Neural crest cell (in vitro differentiated cells): ENCODE results near the gene CCDC34. TPM values are rescaled to one million over a fixed set of nuclear protein-coding genes. Genes with fewer than 3 reads are reported as not detected.

ENCODE experiments used
- DNase-seq: peaks from one replicate; pipeline ENCODE4 v3.0.0; 2021; ENCODE audit warnings: low read depth, mixed read lengths, low spot score
- H3K27ac Mint-ChIP-seq: one replicate; pipeline ENCODE4 v1.8.0; 2021; ENCODE audit warnings: mild to moderate bottlenecking, mixed read lengths; ENCODE audit not compliant: unreplicated experiment
- H3K27me3 Mint-ChIP-seq: 2 replicates; pipeline ENCODE4 v1.8.0; 2021; ENCODE audit warnings: low read depth, mild to moderate bottlenecking, mixed read lengths
- H3K36me3 Mint-ChIP-seq: 2 replicates; pipeline ENCODE4 v1.8.0; 2021; ENCODE audit warnings: low read depth, mild to moderate bottlenecking, mixed read lengths
- H3K4me1 Mint-ChIP-seq: 2 replicates; pipeline ENCODE4 v1.8.0; 2021; ENCODE audit warnings: mixed read lengths
- H3K4me3 Mint-ChIP-seq: one replicate; pipeline ENCODE4 v1.8.0; 2021; ENCODE audit warnings: mild to moderate bottlenecking, mixed read lengths
- H3K9me3 Mint-ChIP-seq: 2 replicates; pipeline ENCODE4 v1.8.0; 2021; ENCODE audit warnings: mixed read lengths
- total RNA-seq: library from RNA; stranded (reverse); gene quantifications from 2 replicates; pipeline ENCODE4 v1.2.1, GENCODE V29; 2021
- TF ChIP-seq, protein P1 (sequence below): fragments of 200-600 bp; sonication (generic); conservative IDR thresholded peaks from 2 replicates; pipeline ENCODE4 v1.5.0; 2021; ENCODE audit warnings: antibody characterized with exemption, mild to moderate bottlenecking

The CCDC34 gene
- total RNA-seq, 1 donor from 2014 or later: 38.6 TPM

GRCh38 chr11:27315836-27316235, 47.2 kb downstream of the CCDC34 start:
- no peak for DNase-seq
- TF ChIP-seq, protein P1, sequence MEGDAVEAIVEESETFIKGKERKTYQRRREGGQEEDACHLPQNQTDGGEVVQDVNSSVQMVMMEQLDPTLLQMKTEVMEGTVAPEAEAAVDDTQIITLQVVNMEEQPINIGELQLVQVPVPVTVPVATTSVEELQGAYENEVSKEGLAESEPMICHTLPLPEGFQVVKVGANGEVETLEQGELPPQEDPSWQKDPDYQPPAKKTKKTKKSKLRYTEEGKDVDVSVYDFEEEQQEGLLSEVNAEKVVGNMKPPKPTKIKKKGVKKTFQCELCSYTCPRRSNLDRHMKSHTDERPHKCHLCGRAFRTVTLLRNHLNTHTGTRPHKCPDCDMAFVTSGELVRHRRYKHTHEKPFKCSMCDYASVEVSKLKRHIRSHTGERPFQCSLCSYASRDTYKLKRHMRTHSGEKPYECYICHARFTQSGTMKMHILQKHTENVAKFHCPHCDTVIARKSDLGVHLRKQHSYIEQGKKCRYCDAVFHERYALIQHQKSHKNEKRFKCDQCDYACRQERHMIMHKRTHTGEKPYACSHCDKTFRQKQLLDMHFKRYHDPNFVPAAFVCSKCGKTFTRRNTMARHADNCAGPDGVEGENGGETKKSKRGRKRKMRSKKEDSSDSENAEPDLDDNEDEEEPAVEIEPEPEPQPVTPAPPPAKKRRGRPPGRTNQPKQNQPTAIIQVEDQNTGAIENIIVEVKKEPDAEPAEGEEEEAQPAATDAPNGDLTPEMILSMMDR: no peak
- Mint-ChIP-seq H3K9me3 (no peaks in the 10 kb centered on the region), H3K27me3 (no peaks in the 10 kb centered on the region), H3K4me1 (no peaks in the 10 kb centered on the region), H3K27ac (no peak overlapping the region), H3K36me3 (peaks cover 8% of the 10 kb centered on the region), H3K4me3 (no peak overlapping the region)

GRCh38 chr11:27313157-27313821, 49.7 kb downstream of the CCDC34 start:
- no peaks in the 10 kb centered on the region for H3K27me3 Mint-ChIP-seq
- no peaks in the 10 kb centered on the region for H3K36me3 Mint-ChIP-seq
- H3K9me3 Mint-ChIP-seq: no peaks in the 10 kb centered on the region
- H3K4me3 Mint-ChIP-seq: no peak overlapping the region
- TF ChIP-seq, protein P1: no peak
- DNase-seq: no peak
- H3K4me1 Mint-ChIP-seq: peaks cover 7% of the 10 kb centered on the region
- H3K27ac Mint-ChIP-seq: no peak overlapping the region

DNA sequence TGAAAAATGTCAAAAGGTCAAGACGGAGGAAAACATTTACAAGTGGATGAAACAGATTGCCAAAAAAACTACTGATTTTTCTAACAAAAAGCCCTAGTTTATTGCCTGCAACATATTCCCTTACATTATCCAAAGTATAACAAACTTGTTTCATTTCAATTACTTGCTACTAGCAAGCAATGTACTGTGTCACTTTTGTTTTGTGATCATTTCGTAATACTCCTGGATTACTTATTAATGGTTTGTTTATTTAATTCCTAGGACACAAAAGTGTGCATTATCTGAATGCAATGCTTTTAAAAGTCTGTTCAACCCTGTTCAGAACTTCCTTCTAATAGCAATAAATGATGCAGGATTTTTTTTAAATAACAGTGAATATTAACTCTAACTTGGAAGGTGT, 50.9 kb downstream of the CCDC34 start:
- Mint-ChIP-seq H3K4me3 (no peak overlapping the region), H3K27ac (no peak overlapping the region), H3K27me3 (no peaks in the 10 kb centered on the region), H3K36me3 (peaks cover 4% of the 10 kb centered on the region), H3K9me3 (no peaks in the 10 kb centered on the region), H3K4me1 (peaks cover 7% of the 10 kb centered on the region)
- TF ChIP-seq, protein P1: no peak
- no peak for DNase-seq

GRCh38 chr11:27310707-27311106, 52.3 kb downstream of the CCDC34 start:
- no peak overlapping the region for H3K4me3 Mint-ChIP-seq
- no peak for DNase-seq
- peaks cover 7% of the 10 kb centered on the region for H3K4me1 Mint-ChIP-seq
- H3K27ac Mint-ChIP-seq: no peak overlapping the region
- no peaks in the 10 kb centered on the region for H3K27me3 Mint-ChIP-seq
- peaks cover 4% of the 10 kb centered on the region for H3K9me3 Mint-ChIP-seq
- TF ChIP-seq, protein P1: no peak
- H3K36me3 Mint-ChIP-seq: peaks cover 7% of the 10 kb centered on the region

DNA sequence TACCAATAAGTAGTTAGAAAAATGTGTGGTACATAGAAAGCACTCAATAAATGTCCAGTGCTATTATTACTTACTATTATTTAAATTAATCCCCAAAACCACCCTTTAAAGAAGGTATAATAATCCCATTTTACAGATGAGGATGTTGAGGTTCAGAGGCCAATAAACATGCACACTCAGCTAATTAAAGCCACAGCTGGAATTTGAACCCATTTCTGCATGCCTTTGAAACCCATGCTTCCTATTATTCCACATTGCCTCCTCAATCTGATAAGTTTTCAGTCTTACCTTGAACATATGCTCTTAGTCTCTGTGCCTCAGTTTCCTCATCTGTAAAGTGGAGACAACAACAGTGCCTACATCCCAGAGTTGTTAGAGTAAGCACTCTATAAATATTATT, 52.8 kb downstream of the CCDC34 start:
- no peak for DNase-seq
- TF ChIP-seq, protein P1: no peak
- Mint-ChIP-seq H3K9me3 (peaks cover 4% of the 10 kb centered on the region), H3K4me3 (no peak overlapping the region), H3K27ac (no peak overlapping the region), H3K36me3 (peaks cover 7% of the 10 kb centered on the region), H3K4me1 (peaks cover 7% of the 10 kb centered on the region), H3K27me3 (no peaks in the 10 kb centered on the region)
